ENCODE results near the gene CNTNAP2. TPM values are rescaled to one million over a fixed set of nuclear protein-coding genes. Genes with fewer than 3 reads are reported as not detected.

The CNTNAP2 gene
- total RNA-seq, 1 experiment from 2014 or later: 64.5 TPM

DNA sequence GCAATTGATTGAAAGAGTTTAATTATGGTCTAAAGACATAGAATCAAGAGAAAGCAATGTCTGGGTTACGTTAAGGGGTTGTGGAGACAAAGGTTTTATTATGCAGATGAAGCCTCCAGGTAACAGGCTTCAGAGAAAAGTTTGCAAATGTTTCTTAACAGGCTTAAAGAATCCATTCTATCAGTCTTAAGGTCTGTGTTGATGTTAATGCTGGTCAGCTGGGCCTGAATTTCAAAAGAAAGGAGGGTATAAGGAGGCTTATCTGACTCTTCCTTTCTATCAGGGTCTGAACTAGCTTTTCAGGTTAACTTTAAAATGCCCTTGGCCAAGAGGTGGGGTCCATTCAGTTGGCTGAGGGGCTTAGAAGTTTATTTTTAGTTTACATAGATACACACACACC, 1469.5 kb downstream of the CNTNAP2 start:
- H2AK5ac ChIP-seq (ENCODE audit: insufficient read length, low read length): no peak overlapping the region
- H3K56ac ChIP-seq (ENCODE audit: insufficient read length, low read depth, low read length): no peak overlapping the region
- H2BK5ac ChIP-seq (ENCODE audit: insufficient read length, low read length): no peak overlapping the region
- H2AFZ ChIP-seq (ENCODE audit: low read length): no peak overlapping the region
- no peak overlapping the region for H2BK120ac ChIP-seq (ENCODE audit: low read depth, low read length, poor library complexity, severe bottlenecking)
- TF ChIP-seq, protein P1, sequence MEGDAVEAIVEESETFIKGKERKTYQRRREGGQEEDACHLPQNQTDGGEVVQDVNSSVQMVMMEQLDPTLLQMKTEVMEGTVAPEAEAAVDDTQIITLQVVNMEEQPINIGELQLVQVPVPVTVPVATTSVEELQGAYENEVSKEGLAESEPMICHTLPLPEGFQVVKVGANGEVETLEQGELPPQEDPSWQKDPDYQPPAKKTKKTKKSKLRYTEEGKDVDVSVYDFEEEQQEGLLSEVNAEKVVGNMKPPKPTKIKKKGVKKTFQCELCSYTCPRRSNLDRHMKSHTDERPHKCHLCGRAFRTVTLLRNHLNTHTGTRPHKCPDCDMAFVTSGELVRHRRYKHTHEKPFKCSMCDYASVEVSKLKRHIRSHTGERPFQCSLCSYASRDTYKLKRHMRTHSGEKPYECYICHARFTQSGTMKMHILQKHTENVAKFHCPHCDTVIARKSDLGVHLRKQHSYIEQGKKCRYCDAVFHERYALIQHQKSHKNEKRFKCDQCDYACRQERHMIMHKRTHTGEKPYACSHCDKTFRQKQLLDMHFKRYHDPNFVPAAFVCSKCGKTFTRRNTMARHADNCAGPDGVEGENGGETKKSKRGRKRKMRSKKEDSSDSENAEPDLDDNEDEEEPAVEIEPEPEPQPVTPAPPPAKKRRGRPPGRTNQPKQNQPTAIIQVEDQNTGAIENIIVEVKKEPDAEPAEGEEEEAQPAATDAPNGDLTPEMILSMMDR (conservative IDR thresholded peaks at IDR 0.05): no peak
- no peaks in the 10 kb centered on the region for H3K27me3 ChIP-seq (ENCODE audit: insufficient read depth, low read length)
- H4K91ac ChIP-seq (ENCODE audit: insufficient read length, low read depth, low read length): no peak overlapping the region
- H2BK12ac ChIP-seq (ENCODE audit: insufficient read length, low read depth, low read length): no peak overlapping the region
- no peak overlapping the region for H3K23ac ChIP-seq (ENCODE audit: insufficient read length, low read depth, low read length)
- H4K8ac ChIP-seq (replicated peaks; ENCODE audit: insufficient read length, low read depth, low read length): no peak overlapping the region
- H3K27me3 Mint-ChIP-seq (ENCODE audit: low read depth): no peaks in the 10 kb centered on the region
- no peaks in the 10 kb centered on the region for H3K79me1 ChIP-seq (ENCODE audit: insufficient read depth, low read depth, low read length, poor library complexity, severe bottlenecking)
- H3K27ac ChIP-seq (ENCODE audit: insufficient read length, low read depth, low read length): no peak overlapping the region
- H3K9ac ChIP-seq (ENCODE audit: extremely low read depth, insufficient read length, low read length): no peak overlapping the region
- no peak overlapping the region for H3K4ac ChIP-seq (ENCODE audit: low read depth, low read length)
- peaks cover 0 to 3% (median 0%) of the 10 kb centered on the region in 3 experiments; a peak in 1 of 7 replicates for H3K36me3 Mint-ChIP-seq (ENCODE audit: insufficient read depth in 1 of 3, low read depth in 3 of 3)
- H3K4me2 ChIP-seq (ENCODE audit: insufficient read depth, insufficient read length, low read length): no peak overlapping the region
- peaks cover 0 to 7% of the 10 kb centered on the region in 2 experiments; a peak in 2 of 5 replicates for H3K9me3 Mint-ChIP-seq
- no peak overlapping the region for H2BK20ac ChIP-seq (ENCODE audit: low read depth, low read length, poor library complexity, severe bottlenecking)
- peak overlapping the region; percentile 40 to 97 (median 84); a peak in 6 of 7 replicates for H3K27ac Mint-ChIP-seq
- no CpG with 5 or more reads among the region's 1 CpG for WGBS (ENCODE audit: extremely low coverage, insufficient read length, low lambda C conversion rate)
- H2BK15ac ChIP-seq (ENCODE audit: low read depth, low read length): no peak overlapping the region
- H3K18ac ChIP-seq (ENCODE audit: insufficient read length, low read depth, low read length): no peak overlapping the region
- no peak overlapping the region; a peak in 1 of 5 replicates for H3K4me3 Mint-ChIP-seq
- H4K5ac ChIP-seq (ENCODE audit: insufficient read length, low read depth, low read length): no peak overlapping the region
- no peaks in the 10 kb centered on the region for H4K20me1 ChIP-seq (ENCODE audit: control insufficient read depth, insufficient read depth, insufficient read length)
- H3K79me2 ChIP-seq (ENCODE audit: insufficient read depth, low read length): no peaks in the 10 kb centered on the region
- H3K4me1 Mint-ChIP-seq: peaks cover 34 to 45% of the 10 kb centered on the region in 2 experiments
- no peak for DNase-seq
- H3K4me1 ChIP-seq (ENCODE audit: insufficient read depth, low read length): peaks cover 7% of the 10 kb centered on the region; the same call in 1 of the 2 replicates
- H3K23me2 ChIP-seq (ENCODE audit: insufficient read length, low read depth, low read length, poor library complexity, severe bottlenecking): no peaks in the 10 kb centered on the region
- no peaks in the 10 kb centered on the region for H3K9me3 ChIP-seq (ENCODE audit: control insufficient read depth, low read depth, low read length)
- no peak overlapping the region for H3K14ac ChIP-seq (ENCODE audit: insufficient read depth, low read length)
- no peak overlapping the region for H3T11ph ChIP-seq (ENCODE audit: low read length)
